ENCODE measurements around the gene NRL.

NRL gene

GRCh38 chr14:24065408-24065807, 49.3 kb downstream of the NRL start:
- DNase-seq: no peak

GRCh38 chr14:24064856-24065255, 49.9 kb downstream of the NRL start:
- DNase-seq: no peak

GRCh38 chr14:24064091-24064795, 50.5 kb downstream of the NRL start:
- DNase-seq: no peak

DNA sequence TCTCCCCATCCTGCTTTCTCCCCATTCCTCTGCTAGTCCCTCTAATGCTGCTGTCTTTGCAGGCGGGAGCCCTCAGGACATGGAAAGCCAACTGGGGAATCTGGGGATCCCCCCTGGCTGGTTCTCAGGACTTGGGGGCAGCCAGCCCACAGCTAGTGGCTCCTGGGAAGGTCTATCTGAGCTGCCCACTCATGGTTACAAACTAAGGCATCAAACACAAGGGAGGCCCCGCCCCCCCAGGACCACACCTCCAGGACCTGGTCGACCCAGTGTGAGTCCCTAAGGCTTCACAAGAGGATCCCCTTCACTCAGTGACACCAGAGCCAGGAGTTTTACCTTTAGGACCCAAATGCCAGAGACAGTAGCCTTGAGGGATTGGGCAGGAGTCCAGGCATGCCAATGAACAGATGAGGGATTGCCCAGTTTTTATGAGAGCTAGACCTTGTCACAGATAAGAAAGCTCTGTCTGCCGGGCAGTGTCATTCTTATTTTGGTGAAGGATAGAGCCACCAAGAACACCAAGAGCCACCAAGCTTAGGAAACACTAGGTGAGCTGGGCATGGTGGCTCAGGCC, 51.4 kb downstream of the NRL start:
- no peak for DNase-seq

DNA sequence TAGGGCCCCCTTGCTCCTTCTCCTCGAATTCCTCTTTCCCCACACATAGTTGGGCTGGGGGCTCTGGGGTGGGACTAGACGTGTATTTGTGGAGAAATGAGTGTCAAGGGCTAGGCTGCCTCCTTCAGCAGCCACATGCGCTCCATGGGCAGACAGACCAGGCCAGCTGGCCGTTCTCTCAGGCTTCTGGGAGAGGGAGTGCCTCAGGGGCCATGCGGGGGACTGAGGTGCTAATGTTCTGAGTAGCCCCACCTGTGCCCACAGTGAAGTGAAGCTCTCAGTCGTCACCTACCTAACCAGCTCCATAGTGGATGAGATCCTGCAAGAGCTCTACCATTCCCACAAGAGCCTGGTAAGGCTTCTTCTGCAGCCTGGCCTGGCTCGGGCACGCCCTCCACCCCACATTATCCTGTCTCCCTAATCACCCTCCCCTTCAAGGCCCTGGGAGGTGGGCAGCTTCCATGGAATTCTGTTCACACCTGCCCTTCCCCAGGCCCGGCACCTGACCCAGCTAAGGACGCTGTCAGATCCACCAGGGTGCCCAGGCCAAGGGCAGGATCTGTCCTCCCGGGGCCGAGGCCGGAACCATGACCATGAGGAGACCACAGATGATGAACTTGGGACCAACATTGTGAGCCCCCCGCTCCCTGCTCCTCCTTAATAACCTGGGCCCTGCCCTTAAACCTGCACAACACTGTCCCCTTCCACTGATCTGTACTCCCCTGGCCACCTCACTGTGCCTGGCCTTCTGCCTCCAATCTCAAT, 52.4 kb downstream of the NRL start:
- no peak for DNase-seq

DNA sequence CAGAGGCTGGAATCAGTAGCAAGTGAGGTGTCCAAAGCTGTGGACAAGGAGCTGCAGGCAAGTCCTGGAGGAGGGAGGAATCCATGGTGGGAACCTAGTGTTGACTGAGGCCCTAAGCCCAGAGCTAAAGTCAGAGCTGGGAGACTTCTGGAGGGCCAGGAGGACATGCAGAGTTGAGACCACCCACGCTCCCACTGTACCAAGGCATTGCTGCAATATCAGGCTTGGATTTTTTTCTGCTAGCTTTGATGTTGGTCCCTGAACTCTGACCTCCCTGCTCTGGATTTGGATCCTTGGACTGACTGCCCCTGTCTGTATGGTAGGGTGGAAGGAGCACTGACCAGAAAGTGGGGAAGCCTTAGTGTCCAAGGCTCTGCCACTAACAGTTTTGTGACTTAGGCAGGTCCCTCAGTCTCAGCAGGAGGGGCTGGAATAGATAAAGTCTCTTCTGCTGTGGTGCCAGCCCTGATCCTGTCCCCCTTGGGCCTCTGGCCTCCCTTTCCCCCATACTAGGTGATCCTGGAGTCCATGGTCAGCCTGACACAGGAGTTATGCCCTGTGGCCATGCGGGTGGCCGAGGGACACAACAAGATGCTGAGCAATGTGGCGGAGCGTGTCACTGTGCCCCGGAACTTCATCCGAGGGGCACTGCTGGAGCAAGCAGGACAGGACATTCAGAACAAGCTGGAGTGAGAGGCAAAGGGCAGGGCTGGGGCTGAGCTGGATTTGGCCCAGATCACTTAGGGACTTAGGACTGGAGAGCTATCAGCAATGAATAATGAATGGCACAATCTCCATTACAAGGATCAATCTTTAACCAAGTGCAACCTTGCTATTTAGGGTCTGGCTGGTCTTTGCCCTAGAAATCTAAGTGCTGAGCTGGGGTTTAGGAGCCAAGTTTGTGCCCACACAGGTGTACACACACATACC, 53.5 kb downstream of the NRL start:
- DNase-seq: no peak

- DNase-seq: no peak
Measured at GRCh38 chr14:24060443-24060842, 54.3 kb downstream of the NRL start.

DNA sequence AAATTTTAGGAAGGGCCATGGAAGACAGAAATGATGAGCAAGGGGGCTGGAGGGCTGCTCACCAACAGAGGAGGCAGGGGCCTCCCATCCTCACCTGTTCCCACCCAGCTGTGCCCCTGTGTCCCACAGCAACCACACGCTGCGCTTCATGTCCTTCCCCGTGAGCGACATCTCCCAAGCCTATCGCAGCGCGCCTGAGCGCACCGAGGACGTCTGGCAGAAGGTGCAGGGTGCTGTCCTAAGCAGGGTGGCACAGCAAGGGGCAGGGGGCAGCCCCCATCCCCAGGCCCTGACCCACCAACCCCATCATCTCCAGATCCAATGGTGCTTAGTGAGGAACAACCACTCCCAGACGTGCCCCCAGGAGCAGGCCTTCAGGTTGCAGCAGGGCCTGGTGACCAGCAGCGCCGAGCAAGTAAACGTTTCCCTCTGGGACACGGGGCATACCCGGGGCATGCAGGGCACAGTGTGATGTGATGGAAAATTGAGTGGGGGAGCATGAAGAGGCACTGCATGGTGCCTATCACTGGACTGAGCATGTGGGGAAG, 54.8 kb downstream of the NRL start:
- no peak for DNase-seq

GRCh38 chr14:24058951-24059475, 55.7 kb downstream of the NRL start:
- DNase-seq: no peak

- DNase-seq: peak; percentile 60
Measured at GRCh38 chr14:24058260-24058950, 56.3 kb downstream of the NRL start.

GRCh38 chr14:24057867-24058259, 56.9 kb downstream of the NRL start:
- no peak for DNase-seq

GRCh38 chr14:24057271-24057670, 57.5 kb downstream of the NRL start:
- no peak for DNase-seq

- no peak for DNase-seq
Measured at GRCh38 chr14:24056800-24057184, 58.0 kb downstream of the NRL start.

DNA sequence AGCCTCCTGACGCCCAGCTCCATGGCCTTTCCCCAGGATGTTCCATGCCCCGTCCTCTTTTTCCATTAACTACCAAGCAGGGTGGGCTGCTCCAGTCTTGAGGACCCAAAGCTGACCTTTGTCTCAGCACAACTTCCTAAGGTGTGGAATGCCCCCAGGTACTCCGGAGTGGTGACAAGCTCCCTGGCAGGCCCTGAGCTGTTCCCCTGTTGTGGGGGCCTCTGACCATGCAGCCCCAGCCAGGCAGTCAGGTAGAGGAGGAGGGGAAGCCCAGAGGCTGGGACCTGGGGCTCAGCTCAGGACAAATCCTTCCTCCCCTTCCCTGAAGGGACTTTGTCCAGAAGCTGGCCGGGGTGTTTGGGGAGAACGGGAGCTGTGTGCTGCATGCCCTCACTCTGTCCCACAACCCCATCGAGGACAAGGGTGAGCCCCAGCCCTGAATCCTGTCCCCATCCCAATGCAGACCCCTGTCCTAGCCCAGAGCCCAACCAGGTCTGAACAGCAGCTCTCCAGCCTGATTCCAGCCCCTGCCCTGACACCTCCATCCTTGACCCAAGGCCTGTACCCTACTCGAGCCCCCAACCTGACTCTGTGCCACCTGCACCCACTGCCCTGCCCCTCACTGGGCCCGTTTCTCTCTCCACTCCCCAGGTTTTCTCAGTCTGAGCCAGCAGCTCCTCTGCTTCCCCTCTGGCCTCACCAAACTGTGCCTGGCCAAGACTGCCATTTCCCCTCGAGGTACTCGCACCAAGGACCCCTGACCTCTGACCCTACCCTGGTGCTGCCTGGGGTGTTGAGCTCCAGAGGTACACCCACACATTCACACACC, 58.6 kb downstream of the NRL start:
- DNase-seq: no peak

- DNase-seq: no peak
Measured at GRCh38 chr14:24054646-24055045, 60.1 kb downstream of the NRL start.

- no peak for DNase-seq
Measured at GRCh38 chr14:24054324-24054641, 60.5 kb downstream of the NRL start.

- DNase-seq: no peak
Measured at GRCh38 chr14:24053548-24054323, 61.0 kb downstream of the NRL start.

DNA sequence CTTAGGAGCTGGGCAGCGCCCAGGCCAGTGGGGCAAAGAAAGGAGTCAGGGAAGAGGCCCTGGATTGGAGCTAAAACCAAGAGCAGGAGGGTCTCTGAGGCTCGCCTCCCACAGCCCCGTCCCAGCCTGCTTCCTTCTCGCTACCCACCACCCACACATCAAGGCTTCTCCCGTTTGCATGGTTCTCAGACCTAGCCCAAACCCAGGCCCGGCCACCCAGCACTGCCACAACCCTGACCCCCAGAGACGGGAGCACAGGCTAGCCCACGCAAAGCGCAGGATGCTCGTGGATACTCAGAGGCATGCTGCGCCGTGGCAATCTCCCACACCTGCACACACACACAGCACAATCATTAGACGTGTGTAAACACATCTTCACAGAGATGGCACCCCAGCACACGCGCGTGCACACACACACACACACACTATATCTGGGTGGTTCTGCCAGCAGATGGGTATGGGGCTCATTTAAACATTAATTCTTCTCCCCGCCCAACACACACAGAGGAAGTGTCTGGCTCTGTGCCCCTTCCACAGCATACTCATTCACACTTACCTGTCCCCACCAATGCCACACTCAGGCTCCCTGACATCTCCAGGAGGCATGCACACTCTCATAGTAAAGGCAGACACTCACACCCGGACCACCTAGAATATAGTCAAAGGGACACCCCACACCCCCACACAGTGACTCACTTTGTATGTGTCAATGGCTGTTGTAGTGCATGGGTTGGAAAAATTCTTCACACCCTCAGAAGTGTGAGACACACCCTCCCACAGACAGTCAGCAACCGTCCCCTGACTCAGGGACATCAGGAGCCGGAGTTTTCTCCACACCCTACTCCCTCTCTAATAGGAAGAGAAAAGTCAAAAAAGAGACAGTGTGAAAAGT, 61.8 kb downstream of the NRL start:
- DNase-seq: no peak

All from NCI-H146 (cell line).